ENCODE results near the gene FARP1.
"Not testable (repeated sequence)": the region's sequence is repeated elsewhere in the genome, so short reads cannot be mapped to it uniquely, and the experiment has no call there.

FARP1 gene

DNA sequence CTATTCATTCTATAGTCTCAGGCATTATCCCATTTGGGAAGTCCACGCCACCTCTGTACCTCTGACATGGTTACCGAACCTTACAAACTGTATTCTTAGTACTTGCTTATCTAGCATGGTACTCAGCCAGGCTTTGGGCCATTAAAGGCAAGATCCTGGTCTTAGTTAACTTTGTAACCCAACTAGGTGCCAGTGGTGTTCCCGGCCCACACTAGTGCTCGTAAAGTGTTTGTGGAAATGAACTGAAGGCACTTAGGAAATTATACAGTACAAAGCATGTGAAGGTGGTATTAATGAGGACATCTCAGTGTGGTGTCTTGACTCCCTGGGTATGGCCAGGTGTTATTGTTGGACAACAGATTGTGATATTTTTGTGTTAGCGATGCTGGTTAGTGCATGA is 122.0 kb downstream of the FARP1 start:
- DNase-seq: no peak

DNA sequence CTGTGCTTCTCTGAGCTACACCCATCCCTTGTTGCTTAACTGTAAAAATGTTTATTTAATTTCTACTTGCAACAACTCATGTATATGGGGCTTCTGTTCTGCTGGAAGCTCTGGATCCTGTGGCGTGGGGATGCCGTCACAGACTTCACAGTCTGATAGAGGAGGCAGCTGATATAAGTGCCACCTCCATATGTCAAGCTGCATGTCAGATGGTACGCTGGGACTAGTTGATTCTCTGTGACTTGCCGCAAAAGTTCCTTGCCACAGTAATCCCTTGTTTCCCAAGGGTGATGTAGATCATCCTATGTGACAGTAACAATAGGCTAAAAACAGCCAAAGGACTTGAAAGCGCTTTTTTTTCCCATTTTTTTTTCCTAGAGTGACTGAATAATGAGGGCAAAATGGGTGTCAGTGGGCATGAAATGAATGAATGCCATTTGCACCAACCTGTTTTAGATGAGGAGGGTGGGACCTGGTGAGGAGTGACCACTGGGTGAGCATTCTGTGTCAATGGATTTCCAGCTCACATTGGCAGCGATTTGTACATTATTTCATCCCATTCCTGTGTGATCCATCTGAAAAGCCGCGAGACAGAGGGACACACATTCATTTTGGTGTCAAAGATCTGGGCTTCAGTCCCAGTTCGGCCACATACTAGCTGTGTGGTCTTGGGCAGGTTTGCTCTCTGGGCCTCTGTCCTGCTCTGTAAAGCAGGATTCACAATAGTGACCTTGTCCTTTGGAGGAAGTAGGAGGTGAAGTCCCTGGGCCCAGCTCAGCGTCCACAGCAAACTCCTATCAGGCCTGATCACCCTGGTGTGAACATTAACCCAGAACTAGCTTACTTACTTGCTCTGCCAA is 123.0 kb downstream of the FARP1 start:
- no peak for DNase-seq

- DNase-seq: no peak
These were observed 124.4 kb downstream of the FARP1 start for GRCh38 chr13:98267080-98267912.

DNA sequence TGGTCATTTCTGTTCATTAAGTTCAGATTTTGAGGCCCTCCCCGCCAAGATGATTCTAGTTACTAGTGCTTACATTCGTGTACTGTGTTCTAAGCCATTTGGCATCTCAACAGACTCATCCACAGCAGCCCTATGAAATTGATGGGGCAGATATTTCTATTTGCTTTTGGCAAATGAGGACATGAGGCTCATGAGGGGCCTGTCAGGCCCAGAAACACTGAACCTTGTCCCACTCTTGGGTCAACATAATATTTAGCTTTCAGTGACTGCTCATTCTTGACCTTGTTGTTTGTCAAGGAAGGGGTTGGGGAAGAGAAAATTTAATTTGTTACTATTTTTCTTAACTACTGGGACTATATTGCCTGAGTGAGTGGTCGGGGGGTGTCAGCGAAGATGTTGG is 126.5 kb downstream of the FARP1 start:
- DNase-seq: no peak

DNA sequence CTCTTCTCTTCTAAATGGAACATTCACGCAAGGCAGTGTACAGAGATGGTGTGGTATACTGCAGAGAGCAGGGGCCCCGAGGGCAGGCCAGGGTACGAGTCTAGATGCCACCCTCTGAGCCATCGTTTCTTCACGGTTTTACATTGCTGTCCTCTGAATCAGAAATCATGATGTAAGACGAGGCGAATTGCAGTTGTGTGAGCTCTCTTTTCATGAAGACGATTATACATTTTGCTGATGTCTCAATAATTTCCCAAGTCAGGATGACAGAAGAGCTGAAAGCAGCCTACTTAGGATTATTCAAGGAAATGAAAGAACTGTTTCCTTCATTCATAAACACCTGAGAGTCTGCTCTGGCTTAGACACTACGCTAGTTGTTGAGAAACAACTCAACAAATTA is 127.9 kb downstream of the FARP1 start:
- DNase-seq: no peak

GRCh38 chr13:98271646-98272045 is 128.8 kb downstream of the FARP1 start:
- DNase-seq: not testable (repeated sequence)

GRCh38 chr13:98272549-98272948 is 129.7 kb downstream of the FARP1 start:
- no peak for DNase-seq

GRCh38 chr13:98273067-98273823 is 130.4 kb downstream of the FARP1 start:
- DNase-seq: no peak

DNA sequence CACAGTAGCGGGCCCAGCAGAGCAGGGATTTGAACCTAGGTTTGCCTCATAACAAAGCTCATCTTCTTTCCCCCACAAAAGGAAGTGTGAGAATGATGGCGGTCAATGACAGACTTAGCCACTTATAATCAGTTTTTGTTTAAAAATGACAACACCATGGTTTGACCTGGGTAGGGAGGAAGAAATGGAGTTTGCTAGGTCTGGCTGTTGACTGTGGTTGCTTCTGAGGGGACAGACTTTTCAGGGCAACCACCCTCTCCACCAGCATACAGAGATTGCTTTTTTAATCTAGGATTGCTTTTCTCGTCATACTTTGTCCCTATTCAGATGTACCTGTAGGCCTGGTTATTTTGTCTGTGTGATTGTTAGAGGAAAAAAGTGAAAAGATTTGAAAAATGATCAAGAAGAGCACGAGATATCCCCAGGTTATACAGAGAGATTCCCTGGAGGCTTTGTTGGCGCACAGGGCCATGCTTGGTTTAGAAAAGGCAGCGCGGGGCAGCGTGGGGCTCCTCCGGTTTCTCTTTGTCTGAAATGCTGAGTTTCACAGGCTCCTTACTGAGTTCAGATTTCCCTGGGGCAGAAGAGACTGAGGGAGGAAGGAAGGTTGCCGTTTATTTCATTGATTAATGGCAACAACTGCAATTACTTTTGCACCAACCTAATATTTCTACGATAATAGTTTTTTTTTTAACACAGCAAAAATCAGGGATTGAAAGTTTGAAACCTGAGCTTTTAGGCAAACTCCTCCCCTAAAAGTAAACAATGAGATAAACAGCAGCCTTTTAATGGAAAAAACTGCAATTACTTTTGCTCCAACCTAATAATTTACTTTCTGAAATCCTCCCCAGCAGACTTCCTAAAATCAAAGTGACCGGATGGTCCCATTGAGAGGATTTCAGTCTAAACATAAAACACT is 131.2 kb downstream of the FARP1 start:
- DNase-seq: no peak

DNA sequence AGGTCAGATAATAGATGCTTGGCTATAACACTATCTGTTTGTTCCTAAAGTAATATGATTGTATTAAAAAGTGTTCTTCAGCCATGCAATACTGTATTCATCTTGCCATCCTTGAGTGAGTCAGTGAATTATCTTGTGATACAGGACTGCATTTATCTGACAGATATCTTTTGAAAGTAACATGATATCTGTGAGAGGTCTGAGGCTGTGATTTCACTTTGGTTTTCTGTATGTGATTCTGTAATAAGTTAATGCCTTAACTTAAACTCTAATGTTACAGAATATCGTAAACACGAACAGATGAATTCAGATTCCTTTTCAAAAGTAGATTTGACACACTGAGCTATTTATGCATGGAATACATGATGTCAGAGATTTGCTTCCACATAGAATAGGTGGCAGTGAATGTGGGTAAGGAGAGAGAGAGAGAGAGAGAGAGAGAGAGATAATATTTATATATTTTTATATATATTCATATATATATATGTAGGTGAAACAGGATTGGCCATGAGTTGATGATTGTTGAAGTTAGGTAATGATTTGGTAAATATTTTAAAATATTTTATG is 132.1 kb downstream of the FARP1 start:
- no peak for DNase-seq

DNA sequence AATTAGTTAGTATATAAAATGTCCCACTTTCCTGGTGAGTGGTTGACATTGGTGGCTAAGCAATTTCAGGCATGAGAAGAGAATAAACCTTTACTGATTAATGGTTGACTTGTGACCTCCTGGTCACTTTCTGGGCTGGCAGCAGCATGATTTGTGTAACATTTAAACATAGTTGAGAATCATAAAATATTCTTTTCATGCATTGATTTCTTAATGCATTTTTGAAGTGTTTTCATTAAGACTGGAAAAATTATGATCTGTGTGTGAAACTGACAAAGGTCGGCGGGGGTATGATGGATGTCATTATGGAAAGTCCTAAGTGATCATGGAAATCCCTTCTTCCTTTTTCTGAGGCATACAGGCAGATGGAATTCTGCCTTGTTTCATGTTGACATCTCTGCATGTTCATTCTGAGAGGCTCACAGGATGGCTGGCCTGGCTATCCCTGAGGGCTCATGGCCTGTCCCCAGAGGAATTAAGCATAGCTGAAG is 132.8 kb downstream of the FARP1 start:
- DNase-seq: no peak

GRCh38 chr13:98276486-98276885 is 133.6 kb downstream of the FARP1 start:
- no peak for DNase-seq

GRCh38 chr13:98278068-98278724 is 135.3 kb downstream of the FARP1 start:
- DNase-seq: no peak

- DNase-seq: no peak
These were observed 136.7 kb downstream of the FARP1 start for GRCh38 chr13:98279473-98280175.

DNA sequence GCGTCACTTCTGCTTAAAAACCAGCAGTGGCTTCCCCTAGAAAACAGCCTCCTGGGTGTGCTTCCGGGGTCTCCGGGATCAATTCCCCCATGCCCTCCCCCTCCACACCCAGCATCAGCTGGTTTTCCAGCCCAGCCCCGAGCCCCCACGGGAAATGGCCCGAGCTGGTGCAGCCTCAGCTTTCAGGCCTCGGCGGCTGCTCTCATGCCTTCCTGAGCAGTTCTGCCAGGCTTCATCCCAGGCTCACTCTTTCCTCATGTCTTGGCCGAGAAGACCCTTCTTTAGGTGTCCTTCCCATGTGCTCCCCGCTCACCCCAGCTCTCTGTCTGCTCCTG is 137.2 kb downstream of the FARP1 start:
- no peak for DNase-seq

- DNase-seq: no peak
These were observed 141.8 kb downstream of the FARP1 start for GRCh38 chr13:98284679-98285078.

GRCh38 chr13:98285317-98285716 is 142.4 kb downstream of the FARP1 start:
- no peak for DNase-seq

- no peak for DNase-seq
These were observed 143.1 kb downstream of the FARP1 start for GRCh38 chr13:98285852-98286594.

GRCh38 chr13:98286799-98287198 is 143.9 kb downstream of the FARP1 start:
- DNase-seq: no peak

DNA sequence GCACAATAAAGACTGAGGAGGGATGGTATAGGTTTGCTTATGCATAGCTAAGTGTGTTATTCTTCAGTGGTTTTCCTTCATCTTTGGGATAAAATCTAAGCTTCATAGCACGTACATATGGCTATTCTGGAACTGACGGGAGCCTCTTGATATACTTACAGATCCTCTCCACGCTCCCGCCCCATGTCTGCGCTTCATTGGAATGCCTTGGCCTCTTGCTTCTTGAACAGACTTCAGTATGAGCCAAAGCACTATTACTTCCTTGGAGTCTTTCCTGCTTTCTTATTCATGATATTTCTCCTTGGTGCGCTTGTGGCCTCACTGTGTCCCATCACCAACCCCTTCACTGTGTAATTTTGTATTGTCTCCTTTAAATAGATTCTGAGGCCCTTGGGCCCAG is 145.3 kb downstream of the FARP1 start:
- no peak for DNase-seq

All from activated naive CD4-positive, alpha-beta T cell treated with anti-CD3 and anti-CD28 coated beads, Interleukin-2, amount 50 U/mL, for 16 hours (primary cell).